Stomach (tissue), 9 donors: Measurements from ENCODE around the gene JAKMIP2. TPM values are rescaled to one million over a fixed set of nuclear protein-coding genes. Genes with fewer than 3 reads are reported as not detected.
A peak's percentile ranks its signal among the peaks of the same experiment; 100 is the strongest.

Experiments used
- DNase-seq, 2 donors: peaks; one replicate each; pipeline versions ENCODE4 v3.0.0 to v3.0.0-alpha.2; 2013 to 2019
- H3K27ac ChIP-seq, 5 donors: fragments of 200-600 bp in 4 of 5; sonication (generic) in 4 of 5; one replicate each; pipeline ENCODE4 v1.5.1; 2013 to 2019; ENCODE audit warnings: mild to moderate bottlenecking in 1 of 5, moderate library complexity in 1 of 5
- H3K27me3 ChIP-seq, 3 donors: fragments of 200-600 bp; sonication (generic); one replicate each; pipeline ENCODE4 v1.5.1; 2017 to 2019; ENCODE audit warnings: mixed run types in 1 of 3
- H3K36me3 ChIP-seq, 4 donors: fragments of 200-600 bp; sonication (generic); 1 replicate in 3 of 4; 2 replicates in 1 of 4; pipeline ENCODE4 v1.5.1; 2016 to 2019
- H3K4me1 ChIP-seq, 4 donors: fragments of 200-600 bp; sonication (generic); one replicate each; pipeline ENCODE4 v1.5.1; 2016 to 2019
- H3K4me3 ChIP-seq, 4 donors: fragments of 200-600 bp; sonication (generic) in 3 of 4; one replicate each; pipeline ENCODE4 v1.5.1; 2016 to 2019; ENCODE audit warnings: mild to moderate bottlenecking in 1 of 4
- H3K9me3 ChIP-seq, 4 donors: fragments of 200-600 bp; sonication (generic); one replicate each; pipeline ENCODE4 v1.5.1; 2016 to 2019
- EP300 ChIP-seq: sonication (generic); formaldehyde crosslinking; IDR thresholded peaks from one replicate; pipeline ENCODE4 v1.6.1; 2017; ENCODE audit warnings: antibody characterized with exemption
- POLR2A ChIP-seq, 4 donors: fragments of 450-650 bp; IDR thresholded peaks; one replicate each; pipeline ENCODE4 v1.6.1; 2016; ENCODE audit warnings: antibody characterized with exemption in 4 of 4, control low read depth in 2 of 4, mild to moderate bottlenecking in 1 of 4, moderate library complexity in 1 of 4
- POLR2AphosphoS5 ChIP-seq, 3 donors: sonication (generic); formaldehyde crosslinking; IDR thresholded peaks; one replicate each; pipeline ENCODE4 v1.6.1; 2016; ENCODE audit warnings: antibody characterized with exemption in 3 of 3
- WGBS, 5 donors: extraction: QIAGEN DNeasy Blood & Tissue Kit in 3 of 5; methylation state at CpG; one replicate each; pipeline versions ENCODE4 v1.1.5 to v1.1.7; 2013 to 2018; 5-methylcytosine and 5-hydroxymethylcytosine counted together
- intact Hi-C: fragments of 100-400 bp; cut with DNase I; formaldehyde crosslinking; loops from one replicate; pipeline ENCODE4 v1.15.1; 2023; ENCODE audit warnings: low total_unique reads
- polyA plus RNA-seq, 3 donors: library from polyadenylated mRNA; stranded (reverse); fragments of 200-250 nt; gene quantifications; one replicate each; pipeline ENCODE4 v1.2.3, GENCODE V29; 2013
- total RNA-seq, 5 donors: library from RNA; depleted of rRNA; stranded (reverse); fragments of >200 nt; gene quantifications; one replicate each; pipeline versions ENCODE4 v1.1.0 to v1.2.3, GENCODE V29; 2014 to 2016
- TF ChIP-seq, protein P1 (sequence below), 7 experiments: fragments of 450-650 bp in 4 of 7; fragments of 200-600 bp in 3 of 7; sonication (generic) in 3 of 7; IDR thresholded peaks; one replicate each; pipeline ENCODE4 v1.5.1; 2016 to 2019; ENCODE audit warnings: antibody characterized with exemption in 7 of 7, control low read depth in 2 of 7, mild to moderate bottlenecking in 1 of 7
- donor health status: healthy with polysubstance abuse.
- donor health status: Bipolar disorder and iron deficiency.
- donor health status: healthy.

JAKMIP2 gene
- total and polyA plus RNA-seq, 8 donors, result 0.13 to 13.4 (median 2.6) TPM; not detected in 1

DNA sequence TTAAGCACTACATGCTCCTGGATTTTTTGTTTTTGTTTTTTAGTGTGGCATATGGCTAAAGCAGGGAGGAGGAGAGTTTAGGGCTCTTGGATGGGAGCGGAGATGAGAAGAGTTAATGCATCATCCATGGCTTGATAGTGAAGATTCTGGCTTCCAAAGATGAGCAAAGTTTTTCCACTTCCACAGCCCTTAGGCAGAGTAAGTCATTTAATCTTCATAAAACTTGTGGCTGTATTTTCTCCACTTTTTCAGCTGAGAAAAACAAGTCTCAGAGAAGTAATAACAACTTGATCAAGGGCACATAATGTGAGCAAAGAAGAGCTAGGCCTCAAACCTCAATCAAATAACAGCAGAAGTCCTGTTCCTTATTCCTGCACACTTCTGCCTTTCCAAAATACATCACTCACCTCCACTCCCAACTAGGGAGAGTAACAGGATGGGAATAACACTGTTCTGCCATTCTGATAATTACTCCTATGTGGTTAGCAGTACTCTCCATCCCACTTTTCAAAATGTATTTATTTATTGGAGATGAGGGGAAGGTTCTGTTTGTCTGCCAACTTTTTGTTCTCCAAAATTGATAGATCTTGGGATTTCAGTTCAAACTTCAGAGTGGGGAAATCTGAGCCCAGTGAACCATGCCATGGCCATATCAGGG, 218.9 kb downstream of the JAKMIP2 start:
- DNase-seq, result no peak
- Histone ChIP-seq H3K27me3 (no peaks in the 10 kb centered on the region), H3K4me3 (no peak overlapping the region), H3K36me3 (no peaks in the 10 kb centered on the region), H3K4me1 (peaks cover 0 to 6% (median 0%) of the 10 kb centered on the region in 4 donors), H3K9me3 (no peaks in the 10 kb centered on the region), H3K27ac (no peak overlapping the region)
- intact Hi-C loops, result no loop called here
- WGBS, 5 donors, result 89 to 100% (median 94%) methylated on average over 1 of the region's 1 CpG
- TF ChIP-seq POLR2A (IDR thresholded peaks at IDR 0.05), result no peak
- TF ChIP-seq POLR2AphosphoS5 (IDR thresholded peaks at IDR 0.05), result no peak
- TF ChIP-seq, protein P1, sequence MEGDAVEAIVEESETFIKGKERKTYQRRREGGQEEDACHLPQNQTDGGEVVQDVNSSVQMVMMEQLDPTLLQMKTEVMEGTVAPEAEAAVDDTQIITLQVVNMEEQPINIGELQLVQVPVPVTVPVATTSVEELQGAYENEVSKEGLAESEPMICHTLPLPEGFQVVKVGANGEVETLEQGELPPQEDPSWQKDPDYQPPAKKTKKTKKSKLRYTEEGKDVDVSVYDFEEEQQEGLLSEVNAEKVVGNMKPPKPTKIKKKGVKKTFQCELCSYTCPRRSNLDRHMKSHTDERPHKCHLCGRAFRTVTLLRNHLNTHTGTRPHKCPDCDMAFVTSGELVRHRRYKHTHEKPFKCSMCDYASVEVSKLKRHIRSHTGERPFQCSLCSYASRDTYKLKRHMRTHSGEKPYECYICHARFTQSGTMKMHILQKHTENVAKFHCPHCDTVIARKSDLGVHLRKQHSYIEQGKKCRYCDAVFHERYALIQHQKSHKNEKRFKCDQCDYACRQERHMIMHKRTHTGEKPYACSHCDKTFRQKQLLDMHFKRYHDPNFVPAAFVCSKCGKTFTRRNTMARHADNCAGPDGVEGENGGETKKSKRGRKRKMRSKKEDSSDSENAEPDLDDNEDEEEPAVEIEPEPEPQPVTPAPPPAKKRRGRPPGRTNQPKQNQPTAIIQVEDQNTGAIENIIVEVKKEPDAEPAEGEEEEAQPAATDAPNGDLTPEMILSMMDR (IDR thresholded peaks at IDR 0.05), result no peak
- TF ChIP-seq EP300, result no peak

DNA sequence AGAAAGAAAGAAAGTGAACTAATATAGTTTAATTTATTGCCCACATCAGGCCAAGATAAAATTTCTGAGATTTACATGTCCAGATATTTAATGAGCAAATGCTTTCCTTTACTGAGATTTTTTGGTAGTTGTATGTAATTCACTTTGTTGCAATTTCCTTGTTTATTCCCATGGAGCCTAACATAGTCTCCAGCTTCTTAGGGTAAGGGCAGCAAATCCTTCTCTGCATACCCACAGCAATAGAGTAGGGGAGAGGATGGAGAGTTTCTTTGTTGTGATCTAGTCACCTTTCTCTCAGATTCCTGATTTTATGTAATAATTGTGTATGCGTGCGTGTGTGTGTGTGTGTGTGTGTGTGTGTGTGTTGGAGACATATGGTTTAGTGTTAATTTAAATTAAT, 221.1 kb downstream of the JAKMIP2 start:
- Histone ChIP-seq H3K27ac (no peak overlapping the region), H3K4me3 (no peak overlapping the region), H3K4me1 (peaks cover 0 to 7% (median 0%) of the 10 kb centered on the region in 4 donors), H3K9me3 (no peaks in the 10 kb centered on the region), H3K27me3 (no peaks in the 10 kb centered on the region), H3K36me3 (no peaks in the 10 kb centered on the region)
- DNase-seq, result no peak
- intact Hi-C loops, result no loop called here
- 81 to 98% (median 92%) methylated on average over 2 of the region's 2 CpGs for whole genome bisulfite sequencing, 5 donors
- TF ChIP-seq EP300 (no peak), POLR2AphosphoS5 (IDR thresholded peaks at IDR 0.05) (no peak), POLR2A (IDR thresholded peaks at IDR 0.05) (no peak)
- TF ChIP-seq, protein P1 (IDR thresholded peaks at IDR 0.05), result no peak

GRCh38 chr5:147560718-147561331, 221.7 kb downstream of the JAKMIP2 start:
- peak in 1 of 2 donors; percentile 37 for DNase-seq
- H3K4me1 ChIP-seq, result peaks cover 0 to 7% (median 0%) of the 10 kb centered on the region in 4 donors
- H3K27me3 ChIP-seq, result no peaks in the 10 kb centered on the region
- H3K36me3 ChIP-seq, result no peaks in the 10 kb centered on the region
- no peaks in the 10 kb centered on the region for H3K9me3 ChIP-seq
- 65 to 85% (median 76%) methylated on average over 2 of the region's 2 CpGs for WGBS, 5 donors
- no peak overlapping the region for H3K4me3 ChIP-seq
- intact Hi-C loops, result no loop called here
- H3K27ac ChIP-seq, result no peak overlapping the region
- TF ChIP-seq POLR2A (IDR thresholded peaks at IDR 0.05) (no peak), EP300 (no peak), POLR2AphosphoS5 (IDR thresholded peaks at IDR 0.05) (no peak)
- TF ChIP-seq, protein P1 (IDR thresholded peaks at IDR 0.05), result no peak

GRCh38 chr5:147559749-147560148, 222.8 kb downstream of the JAKMIP2 start:
- WGBS, 5 donors, result 43 to 47% (median 45%) methylated on average over 2 of the region's 2 CpGs
- Histone ChIP-seq H3K4me1 (peaks cover 0 to 7% (median 1%) of the 10 kb centered on the region in 4 donors), H3K9me3 (no peaks in the 10 kb centered on the region), H3K36me3 (no peaks in the 10 kb centered on the region), H3K27ac (no peak overlapping the region), H3K27me3 (no peaks in the 10 kb centered on the region), H3K4me3 (no peak overlapping the region)
- intact Hi-C loops, result loop anchor here (10.0 kb wide), 1 partner anchor 105 kb away; no protein-coding TSS in a partner anchor
- no peak for DNase-seq
- TF ChIP-seq POLR2A (IDR thresholded peaks at IDR 0.05), result no peak
- no peak for TF ChIP-seq POLR2AphosphoS5 (IDR thresholded peaks at IDR 0.05)
- TF ChIP-seq EP300, result no peak
- TF ChIP-seq, protein P1 (IDR thresholded peaks at IDR 0.05), result no peak
